ENCODE data around the gene UNC93B1.

UNC93B1 gene

DNA sequence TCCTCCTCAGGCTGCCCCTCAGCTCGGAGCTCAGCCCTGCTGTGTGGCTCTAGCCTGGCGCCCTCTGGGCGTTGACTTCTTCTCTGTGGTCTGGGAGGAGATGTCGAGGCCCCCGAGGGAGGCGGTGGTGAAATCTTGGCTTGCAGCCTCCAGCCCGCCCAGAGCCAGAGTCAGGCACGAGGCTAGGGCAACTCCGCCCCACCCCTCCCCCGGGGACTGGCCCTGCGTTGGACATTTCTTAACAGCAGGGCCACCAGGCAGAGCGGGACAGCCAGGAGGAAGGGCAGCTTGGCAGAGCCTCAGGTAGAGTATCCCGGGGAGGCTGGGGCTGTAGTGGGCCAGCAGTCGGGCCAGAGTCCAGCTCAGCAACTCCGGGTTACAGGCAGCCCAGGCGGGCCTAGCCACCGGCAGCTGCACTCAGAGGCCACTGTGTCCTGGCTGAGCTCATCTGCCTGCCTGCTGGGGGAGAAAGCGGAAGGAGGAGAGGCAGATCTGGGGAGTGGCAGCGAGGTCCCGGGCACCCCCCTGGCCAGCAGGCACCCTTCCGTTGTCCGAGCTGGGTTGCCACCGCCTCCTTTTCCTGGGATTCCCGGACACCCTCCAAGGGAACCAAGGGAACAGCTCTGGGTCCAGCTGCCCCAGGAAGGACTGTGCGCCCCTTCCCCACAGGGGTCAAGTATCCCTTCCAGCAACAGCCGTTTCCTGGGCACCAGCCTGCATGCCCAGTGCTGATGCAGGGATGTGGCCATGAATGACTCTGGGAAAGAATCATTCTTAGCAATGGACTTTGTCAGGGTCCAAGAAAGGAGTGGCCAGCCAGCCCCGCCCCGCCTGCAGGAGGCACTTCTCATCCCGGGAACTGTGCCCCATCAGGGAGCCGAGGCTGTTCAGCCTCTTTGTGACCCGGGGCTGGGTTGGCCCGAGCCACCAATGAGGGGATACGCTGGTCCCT is 6.5 kb upstream of the UNC93B1 start, which contains the start of gene ALDH3B1:
Gene ALDH3B1, plus strand, starts transcription at position 238 of the 952 bp plus-strand sequence. CDS start 4,971 bp downstream, outside the sequence.
- TF ChIP-seq NFIC (IDR thresholded peaks at IDR 0.05) (peak; percentile 93), EP300 (IDR thresholded peaks at IDR 0.05; ENCODE audit: borderline replicate concordance) (peak; percentile 80), YY1 (IDR thresholded peaks at IDR 0.05; ENCODE audit: low read depth) (no peak), TEAD4 (IDR thresholded peaks at IDR 0.05) (peak; percentile 64), MAX (IDR thresholded peaks at IDR 0.05) (peak; percentile 94), EGR1 (IDR thresholded peaks at IDR 0.05) (peak; percentile 37; the same call in 1 of the 2 replicates), RAD21 (IDR thresholded peaks at IDR 0.05; ENCODE audit: low read depth) (0 out of 2 replicates have a peak, but pooled peaks have one; percentile 2), FOXM1 (IDR thresholded peaks at IDR 0.05; ENCODE audit: borderline replicate concordance, low read depth) (peak; percentile 64; the same call in 1 of the 2 replicates), REST (IDR thresholded peaks at IDR 0.05; ENCODE audit: low read depth) (no peak), CEBPB (IDR thresholded peaks at IDR 0.05) (peak; percentile 70), CREB1 (IDR thresholded peaks at IDR 0.05; ENCODE audit: low read depth) (no peak), TAF1 (IDR thresholded peaks at IDR 0.05; ENCODE audit: low read depth) (peak; percentile 64), TCF12 (IDR thresholded peaks at IDR 0.05; ENCODE audit: low read depth) (peak; percentile 86), ZBTB7A (IDR thresholded peaks at IDR 0.05; ENCODE audit: low read depth) (peak; percentile 74)
- TF ChIP-seq, protein P1, sequence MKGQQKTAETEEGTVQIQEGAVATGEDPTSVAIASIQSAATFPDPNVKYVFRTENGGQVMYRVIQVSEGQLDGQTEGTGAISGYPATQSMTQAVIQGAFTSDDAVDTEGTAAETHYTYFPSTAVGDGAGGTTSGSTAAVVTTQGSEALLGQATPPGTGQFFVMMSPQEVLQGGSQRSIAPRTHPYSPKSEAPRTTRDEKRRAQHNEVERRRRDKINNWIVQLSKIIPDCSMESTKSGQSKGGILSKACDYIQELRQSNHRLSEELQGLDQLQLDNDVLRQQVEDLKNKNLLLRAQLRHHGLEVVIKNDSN (IDR thresholded peaks at IDR 0.05): 0 out of 2 replicates have a peak, but pooled peaks have one; percentile 17

DNA sequence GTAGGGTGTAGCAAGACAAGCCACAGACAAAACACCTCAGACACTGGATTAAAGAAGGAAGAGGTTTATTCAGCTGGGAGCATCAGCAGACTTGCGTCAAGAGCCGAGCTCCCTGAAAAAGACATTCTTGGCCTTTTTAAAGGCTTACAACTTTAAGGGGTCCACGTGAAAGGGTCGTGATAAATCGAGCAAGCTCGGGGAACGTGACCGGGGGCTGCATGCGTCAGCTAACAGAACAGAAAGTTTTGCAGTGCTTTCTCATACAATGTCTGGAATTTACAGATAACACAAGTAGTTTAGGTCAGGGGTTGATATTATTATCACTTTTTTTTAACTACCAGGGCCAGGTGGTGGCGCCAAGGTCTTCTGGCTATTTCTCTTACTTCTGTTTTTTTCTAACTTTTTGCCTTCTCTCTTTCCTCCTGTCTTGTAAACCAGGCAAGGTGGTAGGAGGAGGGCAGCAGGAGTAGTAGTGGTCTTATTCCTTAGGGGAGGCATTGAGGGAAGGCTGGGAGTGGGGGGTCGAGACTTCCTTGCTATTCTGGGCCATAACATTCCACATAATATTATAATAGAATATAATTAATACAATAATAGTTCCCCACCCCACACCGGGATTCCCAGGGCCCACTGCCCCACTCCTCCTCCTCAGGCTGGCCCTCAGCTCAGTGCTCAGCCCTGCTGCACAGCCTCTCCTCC is 5.6 kb upstream of the UNC93B1 start:
- TF ChIP-seq EGR1 (IDR thresholded peaks at IDR 0.05) (no peak), REST (IDR thresholded peaks at IDR 0.05; ENCODE audit: low read depth) (no peak), RAD21 (IDR thresholded peaks at IDR 0.05; ENCODE audit: low read depth) (peak; percentile 63), TCF12 (IDR thresholded peaks at IDR 0.05; ENCODE audit: low read depth) (no peak)

DNA sequence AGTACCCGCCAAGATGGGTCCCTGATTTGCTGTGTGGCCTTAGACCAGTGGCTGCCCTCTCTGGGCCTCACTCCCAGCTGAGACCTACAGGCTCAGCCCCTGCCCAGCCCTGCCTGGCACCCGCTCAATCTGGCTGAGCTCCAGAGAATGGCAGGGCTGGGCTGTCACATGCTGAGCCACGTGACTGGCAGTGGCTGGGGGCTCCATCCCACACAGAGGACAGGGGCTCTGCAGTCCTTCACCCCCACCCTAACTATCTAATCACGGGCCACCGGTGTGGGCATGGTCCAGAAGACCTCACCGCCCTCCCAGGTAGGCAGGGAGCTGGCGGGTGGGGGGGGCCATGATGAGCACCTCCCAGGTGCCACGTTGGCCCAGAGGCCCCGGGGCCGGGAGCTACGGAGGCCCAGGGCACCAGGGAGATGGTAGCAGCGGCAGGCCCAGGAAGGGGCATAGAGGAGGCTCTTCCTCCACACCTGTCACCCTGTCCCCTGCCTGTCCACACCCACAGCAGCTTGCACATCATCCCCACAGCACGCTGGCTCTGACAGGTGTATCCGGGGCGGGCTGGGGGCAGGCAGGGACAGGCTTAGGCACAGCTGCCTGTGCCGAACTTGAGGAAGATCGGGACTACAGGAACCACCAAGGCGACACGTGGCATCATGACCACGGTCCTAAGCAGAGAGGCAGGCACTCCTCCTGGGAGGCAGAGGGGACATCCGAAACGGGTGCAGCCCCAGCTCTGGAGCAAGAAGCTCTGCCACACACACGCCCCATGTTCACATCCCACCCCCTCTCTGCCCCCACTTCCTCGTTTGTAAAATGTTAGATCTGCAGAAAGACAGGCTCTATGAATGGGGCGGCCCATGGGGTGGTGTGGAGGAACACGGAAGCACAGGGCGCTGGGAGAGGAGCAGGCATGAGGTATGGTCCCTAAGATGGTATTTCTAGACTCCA is 4.8 kb upstream of the UNC93B1 start:
- TF ChIP-seq CEBPB (IDR thresholded peaks at IDR 0.05): no peak
- no peak for TF ChIP-seq EGR1 (IDR thresholded peaks at IDR 0.05)
- TF ChIP-seq, protein P1 (IDR thresholded peaks at IDR 0.05): peak; percentile 91
- TF ChIP-seq YY1 (IDR thresholded peaks at IDR 0.05; ENCODE audit: low read depth): no peak
- TF ChIP-seq RAD21 (IDR thresholded peaks at IDR 0.05; ENCODE audit: low read depth): no peak
- TF ChIP-seq TAF1 (IDR thresholded peaks at IDR 0.05; ENCODE audit: low read depth): no peak
- TF ChIP-seq NFIC (IDR thresholded peaks at IDR 0.05): peak; percentile 69
- no peak for TF ChIP-seq REST (IDR thresholded peaks at IDR 0.05; ENCODE audit: low read depth)
- no peak for TF ChIP-seq FOXM1 (IDR thresholded peaks at IDR 0.05; ENCODE audit: borderline replicate concordance, low read depth)
- no peak for TF ChIP-seq TEAD4 (IDR thresholded peaks at IDR 0.05)
- TF ChIP-seq TCF12 (IDR thresholded peaks at IDR 0.05; ENCODE audit: low read depth): no peak
- 0 out of 2 replicates have a peak, but pooled peaks have one; percentile 31 for TF ChIP-seq MAX (IDR thresholded peaks at IDR 0.05)
- TF ChIP-seq EP300 (IDR thresholded peaks at IDR 0.05; ENCODE audit: borderline replicate concordance): no peak
- TF ChIP-seq CREB1 (IDR thresholded peaks at IDR 0.05; ENCODE audit: low read depth): no peak
- TF ChIP-seq ZBTB7A (IDR thresholded peaks at IDR 0.05; ENCODE audit: low read depth): no peak; the same call in 1 of the 2 replicates

Data from Ishikawa (cell line).